ENCODE data around the gene H1-8.

GRCh38 chr3:129560269-129560787 is 17.4 kb downstream of the H1-8 start:
- no peak for TF ChIP-seq POLR2AphosphoS5 (IDR thresholded peaks at IDR 0.05)
- no peak for TF ChIP-seq CTCF (IDR thresholded peaks at IDR 0.05)

Measured in transverse colon (tissue), 4 donors.